HG03108 (cell line): Measurements from ENCODE around the gene NAPA.
A peak's percentile ranks its signal among the peaks of the same experiment; 100 is the strongest.
"Not testable (repeated sequence)": the region's sequence is repeated elsewhere in the genome, so short reads cannot be mapped to it uniquely, and the experiment has no call there.

Source experiments
- ATAC-seq: cut with Tn5 transposase; IDR thresholded peaks from one replicate; pipeline ENCODE4 v1.9.1; 2021; ENCODE audit warnings: moderate library complexity; ENCODE audit not compliant: unreplicated experiment

Gene NAPA

DNA sequence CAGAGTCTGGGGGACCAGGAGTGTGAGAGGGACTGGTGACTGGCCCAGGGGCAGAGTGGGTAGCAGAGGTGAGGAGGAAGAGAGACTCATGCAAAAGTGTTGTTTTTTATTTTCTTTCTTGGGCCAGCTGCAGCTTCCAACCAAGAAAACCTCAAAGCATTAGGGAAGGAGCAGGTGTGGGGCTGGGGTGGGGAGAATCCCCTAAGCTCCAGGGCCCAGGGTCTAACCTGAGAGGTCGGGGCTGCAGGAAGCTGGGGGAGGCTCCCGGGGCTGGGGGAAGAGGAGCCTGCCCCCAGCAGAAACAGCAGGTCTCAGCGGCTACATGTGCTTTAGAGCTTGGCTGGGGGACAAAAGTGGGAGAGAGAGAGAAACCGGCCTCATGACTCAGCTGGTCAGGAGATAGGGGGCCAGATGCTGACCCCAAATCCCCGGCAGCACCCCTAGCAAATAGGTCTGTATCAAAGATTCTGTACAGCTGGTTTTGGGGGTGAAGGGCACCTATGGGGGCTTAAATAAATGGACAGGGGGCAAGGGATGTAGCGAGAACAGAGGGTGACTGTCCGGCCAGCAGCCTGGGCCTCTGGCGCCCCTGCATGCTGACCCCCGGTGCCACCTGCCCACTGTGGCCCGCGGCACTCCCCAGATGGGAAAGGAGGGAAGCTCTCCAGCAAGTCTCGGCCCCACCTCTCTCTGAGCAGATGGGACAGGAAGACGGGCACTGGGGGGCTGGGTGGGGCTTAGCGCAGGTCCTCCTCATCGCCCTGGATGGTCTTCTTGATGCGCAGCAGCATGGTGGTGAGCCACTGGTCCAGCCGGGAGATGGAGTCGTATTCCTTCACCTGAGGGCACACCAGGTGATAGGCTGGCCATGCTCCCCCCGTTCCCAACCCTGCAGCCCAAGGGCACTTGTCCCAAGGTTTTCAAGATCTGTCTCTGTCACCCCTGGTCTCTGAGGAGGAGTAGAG is 27.0 kb downstream of the NAPA start:
- ATAC-seq, result no peak

DNA sequence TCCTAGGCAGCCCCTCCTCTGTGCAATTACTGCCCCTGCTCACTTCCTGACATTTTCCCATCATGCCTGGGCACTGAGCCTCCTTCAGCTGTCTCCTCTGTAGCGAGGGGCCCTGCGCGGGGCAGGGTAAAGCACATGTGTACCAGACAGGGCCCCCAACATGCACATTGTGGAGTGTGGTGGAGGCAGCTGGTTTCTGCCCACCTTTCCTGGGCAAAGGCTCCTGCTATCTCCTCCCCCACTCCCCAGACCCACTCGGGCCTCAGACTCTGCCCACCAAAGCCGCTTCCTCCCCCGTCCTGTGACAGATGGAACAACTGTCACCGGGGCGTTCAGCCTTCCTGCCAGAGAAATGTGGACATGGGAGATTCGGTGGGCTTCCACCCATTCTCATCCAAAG is 28.0 kb downstream of the NAPA start:
- ATAC-seq, result no peak

DNA sequence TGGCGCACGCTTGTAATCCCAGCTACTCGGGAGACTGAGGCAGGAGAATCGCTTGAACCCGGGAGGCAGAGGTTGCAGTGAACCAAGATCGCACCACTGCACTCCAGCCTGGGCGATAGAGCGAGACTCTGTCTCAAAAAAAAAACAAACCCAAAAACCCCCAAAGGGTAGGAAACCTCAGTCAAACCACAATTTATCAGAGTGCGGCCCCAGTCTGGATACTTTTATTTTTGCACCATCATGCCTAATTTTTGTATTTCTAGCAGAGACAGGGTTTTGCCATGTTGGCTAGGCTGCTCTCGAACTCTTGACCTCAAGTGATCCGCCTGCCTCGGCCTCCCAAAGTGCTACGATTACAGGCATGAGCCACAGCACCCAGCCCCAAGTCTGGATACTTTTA is 28.6 kb downstream of the NAPA start:
- ATAC-seq, result not testable (repeated sequence)

DNA sequence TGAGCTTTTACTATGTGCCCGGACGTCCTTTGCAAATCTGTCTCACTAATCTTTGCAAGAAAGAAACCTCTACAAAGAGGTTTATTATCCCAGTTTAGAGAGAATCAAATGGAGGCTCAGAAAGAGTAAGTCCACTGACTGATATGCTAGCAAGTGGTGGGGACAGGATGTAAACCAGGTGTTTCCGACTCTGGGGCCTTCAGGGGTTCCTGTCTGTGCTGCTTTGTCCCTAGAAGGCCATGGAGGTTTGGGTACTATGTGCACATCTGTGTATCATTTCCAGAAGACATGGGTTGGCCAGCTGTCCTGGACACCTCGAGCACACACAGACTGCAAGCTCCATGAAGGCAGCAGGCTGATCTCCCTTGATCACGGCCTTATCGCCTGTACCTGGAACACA is 29.7 kb downstream of the NAPA start:
- no peak for ATAC-seq

DNA sequence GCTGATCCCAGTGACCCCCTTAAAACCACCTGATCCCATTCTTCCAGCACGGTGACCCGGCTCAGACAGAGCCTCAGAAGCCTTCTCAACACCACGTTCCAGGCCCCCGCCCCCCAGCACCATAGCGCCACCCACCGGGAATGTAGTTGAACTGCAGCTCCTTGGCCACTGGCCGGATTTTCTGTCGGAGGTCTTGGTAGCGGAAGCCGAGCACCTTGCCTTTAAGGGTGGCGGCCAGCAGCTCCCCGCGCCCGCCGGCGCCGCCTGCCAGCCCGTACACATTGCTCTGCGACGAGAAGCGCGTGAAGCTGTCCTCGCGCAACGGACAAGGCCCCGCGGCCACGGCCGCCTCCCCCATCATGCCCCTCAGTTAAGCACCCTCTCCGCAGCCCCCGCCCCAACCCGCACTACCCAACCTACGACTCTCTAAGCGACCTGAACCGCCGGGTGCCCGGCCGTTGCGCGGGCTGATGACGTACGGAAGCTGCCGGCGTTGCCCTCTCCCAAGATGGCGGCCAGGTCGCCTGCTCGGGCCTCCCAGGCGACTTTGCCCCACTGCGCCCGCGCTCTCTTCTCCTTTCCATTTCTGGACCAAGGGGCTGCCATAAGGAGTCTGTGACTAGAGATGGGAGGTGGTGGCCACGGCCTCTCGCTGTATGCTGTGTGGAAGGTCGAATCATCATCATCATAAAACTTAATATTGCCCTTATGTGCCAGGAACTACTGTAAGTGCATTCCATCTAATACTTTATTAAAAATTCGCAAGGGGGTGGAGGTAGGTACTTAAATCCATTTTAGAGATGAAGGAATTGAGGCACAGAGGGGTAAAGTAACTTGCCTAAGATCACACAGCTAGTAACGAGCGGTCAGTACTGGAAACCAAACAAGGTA is 30.8 kb downstream of the NAPA start, which contains the start of gene KPTN:
TSS of gene KPTN (minus strand) at position 420 of the 891 bp plus-strand sequence. CDS start at position 361, 59 bp downstream.
- peak; percentile 54 for ATAC-seq

DNA sequence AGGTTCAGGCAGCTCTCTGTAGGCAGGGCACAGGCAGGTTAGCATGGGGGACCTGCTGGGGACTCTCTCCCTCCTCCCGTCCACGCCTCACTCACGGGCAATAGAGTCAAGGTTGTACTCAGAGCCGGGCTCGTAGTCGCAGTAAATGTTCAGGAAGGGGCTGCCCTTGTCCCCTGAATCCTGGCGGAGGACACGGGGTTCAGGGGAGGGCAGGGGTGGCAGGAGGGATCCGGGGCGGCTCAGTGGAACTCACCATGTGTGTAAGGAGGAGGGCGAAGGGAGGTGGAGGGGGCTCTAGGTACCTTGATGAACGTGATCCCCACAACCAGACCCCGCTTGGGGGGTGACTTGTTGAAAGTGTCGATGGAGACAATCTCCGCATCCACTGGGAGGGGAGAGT is 31.7 kb downstream of the NAPA start:
- ATAC-seq, result no peak

DNA sequence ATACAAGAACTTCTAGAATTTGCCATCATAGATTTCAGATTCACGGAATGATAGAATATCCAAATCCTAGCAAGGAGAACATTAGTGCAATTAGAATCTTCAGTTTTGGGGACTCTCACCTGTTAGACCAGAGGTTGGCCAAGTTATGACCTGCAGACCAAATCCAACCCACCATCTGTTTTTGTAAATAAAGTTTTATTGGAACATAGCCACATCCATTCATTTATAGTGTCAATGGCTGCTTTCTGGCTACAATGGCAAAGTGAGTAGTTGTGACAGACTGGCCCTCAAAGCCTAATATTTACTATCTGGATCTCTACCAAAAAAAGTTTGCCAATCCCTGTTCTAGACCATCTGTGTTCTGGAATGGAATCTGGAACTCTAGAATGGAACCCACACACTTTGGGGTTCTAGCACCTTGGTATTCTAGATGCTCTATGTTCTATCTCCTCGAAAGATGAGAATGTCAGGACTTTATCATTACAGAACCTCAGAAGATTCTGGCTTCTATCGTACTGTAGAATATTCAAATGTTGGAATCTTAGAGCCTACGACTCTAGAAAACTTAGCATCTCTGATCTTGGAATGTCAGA is 33.3 kb downstream of the NAPA start:
- no peak for ATAC-seq

DNA sequence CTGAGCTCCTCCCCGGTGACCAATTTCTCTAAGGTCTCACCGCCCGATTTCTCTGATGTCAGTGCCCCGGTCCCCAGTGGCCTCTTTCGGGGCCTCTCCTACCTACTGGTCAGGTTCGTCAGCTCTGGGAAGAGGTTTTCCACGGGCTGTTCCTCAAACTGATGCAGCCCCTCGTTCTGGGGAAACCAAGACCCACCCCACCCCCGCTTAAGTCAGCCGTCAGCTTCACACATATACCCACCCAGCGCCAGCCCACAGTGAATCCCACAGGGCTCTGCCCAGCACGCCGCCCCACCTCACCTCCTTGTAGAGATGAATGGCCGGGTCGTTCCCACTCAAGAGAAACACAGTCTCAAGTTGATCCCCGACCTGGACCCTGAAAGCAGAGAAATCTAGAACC is 34.2 kb downstream of the NAPA start:
- ATAC-seq, result no peak

DNA sequence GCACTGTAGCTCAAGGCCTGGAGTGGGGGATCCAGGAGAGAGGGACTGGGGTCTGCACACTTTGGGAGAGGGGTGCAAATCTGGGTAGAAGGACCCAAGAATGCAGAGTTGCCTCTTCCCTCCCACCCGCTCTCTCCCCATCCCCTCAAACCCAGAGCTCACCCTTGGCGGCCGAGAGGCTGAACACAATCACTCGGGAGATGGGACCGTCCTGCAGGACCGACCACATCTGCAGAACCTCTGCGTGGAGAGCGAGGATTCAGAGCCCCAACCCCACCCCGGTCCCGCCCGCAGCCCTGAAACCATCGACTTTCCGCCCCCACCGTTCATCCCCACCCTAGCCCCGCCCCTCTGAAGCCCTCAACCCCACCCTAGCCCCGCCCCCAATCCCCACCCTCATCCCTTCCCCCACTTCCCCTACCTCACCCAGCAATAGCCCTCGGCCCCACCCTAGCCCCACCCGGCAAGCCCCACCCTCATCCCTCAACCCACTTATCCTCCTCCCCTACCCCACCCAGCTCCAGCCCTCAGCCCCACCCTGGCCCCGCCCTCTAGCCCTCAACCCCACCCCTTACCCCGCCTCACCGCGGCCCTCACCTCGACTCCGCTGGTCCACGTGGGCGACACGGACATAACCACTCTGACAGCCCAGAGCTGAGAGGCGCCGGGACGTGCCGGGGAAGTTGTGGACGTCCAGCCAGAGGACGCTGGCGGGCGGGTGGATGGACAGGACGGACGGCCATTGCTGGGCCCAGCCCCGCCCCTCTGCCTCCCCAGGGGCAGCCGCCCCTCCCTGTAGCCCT is 35.0 kb downstream of the NAPA start:
- ATAC-seq, result no peak

DNA sequence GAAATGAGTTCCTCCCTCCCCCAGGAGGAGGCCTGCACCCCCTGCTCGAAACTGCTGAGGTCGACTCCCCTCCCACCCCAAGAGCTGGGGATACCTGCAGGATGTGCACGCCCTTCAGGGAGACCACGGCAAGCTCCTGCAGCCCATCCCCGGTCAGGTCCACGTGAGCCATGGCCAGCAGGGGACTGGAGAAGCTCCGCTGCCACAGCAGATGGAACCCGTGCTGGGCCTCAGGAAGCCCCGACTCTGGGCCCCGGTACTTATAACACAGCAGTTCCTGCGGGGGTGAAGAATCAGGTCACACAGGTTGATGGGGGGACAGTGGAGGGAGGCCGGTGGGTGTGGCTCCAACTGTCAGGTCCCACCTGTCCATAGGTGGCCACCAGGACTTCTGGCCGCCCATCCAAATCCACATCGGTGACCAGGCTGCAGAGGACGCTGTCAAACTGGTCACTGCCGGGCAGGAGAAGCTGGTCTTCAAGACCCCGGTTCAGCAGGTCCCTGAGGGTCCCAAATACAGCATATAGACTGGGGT is 38.4 kb downstream of the NAPA start:
- no peak for ATAC-seq

DNA sequence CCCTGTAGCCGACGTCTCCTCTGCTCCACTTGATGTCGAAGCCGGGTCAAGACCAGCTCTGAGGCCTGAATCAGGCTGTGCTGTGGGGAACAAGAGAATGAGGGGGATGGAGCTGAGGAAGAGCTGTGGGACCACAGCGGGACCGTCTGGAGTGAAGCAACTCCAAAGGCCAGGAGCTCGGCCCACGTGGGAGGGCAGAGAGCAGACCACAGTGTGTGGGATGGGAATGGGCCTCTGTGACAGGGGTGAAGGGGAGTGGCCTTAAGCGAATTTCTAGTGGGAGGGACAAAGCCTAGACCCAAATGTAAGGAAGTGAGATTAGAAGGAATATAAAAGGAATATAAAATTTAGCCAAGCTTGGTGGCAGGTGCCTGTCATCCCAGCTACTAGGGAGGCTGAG is 39.4 kb downstream of the NAPA start:
- ATAC-seq, result no peak

DNA sequence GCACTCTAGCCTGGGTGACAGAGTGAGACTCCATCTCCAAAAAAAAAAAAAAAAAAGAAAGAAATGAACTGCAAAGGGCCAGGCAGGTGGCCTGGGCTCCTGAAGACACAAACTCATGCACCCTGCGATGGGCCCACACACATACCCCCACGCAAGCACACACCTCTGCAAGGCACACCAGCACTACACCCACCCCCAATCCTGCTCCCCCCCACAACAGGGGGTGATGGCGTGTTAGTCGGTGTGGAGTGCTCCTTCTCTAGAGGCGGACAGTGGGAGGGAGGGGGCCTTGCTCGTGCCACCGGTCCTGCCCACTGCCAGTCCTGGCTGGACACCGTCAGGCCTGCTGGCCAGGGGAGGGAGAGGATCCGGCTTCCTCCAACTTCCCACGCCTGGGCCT is 41.5 kb downstream of the NAPA start:
- no peak for ATAC-seq

DNA sequence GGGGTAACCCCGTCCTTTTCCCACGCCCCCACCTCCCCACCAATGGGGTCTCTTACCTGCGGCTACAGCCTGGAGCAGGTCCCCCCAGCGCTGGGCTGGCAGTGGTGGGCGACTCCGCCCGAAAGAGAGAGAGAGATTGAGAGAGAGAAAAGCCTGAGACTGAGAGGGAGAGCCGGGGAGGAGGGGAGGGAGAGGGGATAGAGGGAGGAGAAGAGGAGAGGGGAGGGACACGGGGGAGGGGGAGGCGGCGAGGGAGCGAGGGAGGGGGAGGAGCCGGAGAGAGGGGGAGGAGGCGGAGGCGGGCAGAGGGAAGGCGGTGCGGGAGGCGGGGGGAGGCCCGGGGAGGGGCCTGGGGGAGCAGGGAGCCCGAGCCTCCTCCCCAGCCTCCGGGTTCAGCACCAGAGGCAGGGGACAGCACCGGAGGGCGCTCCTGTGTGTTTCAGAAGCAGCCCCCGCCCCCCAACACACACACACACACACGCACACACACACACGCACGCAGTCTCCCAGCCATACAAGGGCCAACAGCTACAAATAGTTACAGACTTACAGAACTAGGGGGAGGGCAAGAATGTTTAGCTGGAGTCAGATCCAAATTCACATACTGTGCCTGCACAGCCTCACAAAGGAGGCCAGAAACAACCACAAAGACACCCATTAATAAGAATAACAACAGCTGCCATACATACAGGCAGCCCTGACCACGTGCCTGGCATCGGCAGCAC is 43.0 kb downstream of the NAPA start, which contains the start of gene SLC8A2:
TSS of gene SLC8A2 (minus strand) at position 161 of the 725 bp plus-strand sequence. CDS start 5,490 bp downstream, outside the sequence.
- ATAC-seq, result no peak

DNA sequence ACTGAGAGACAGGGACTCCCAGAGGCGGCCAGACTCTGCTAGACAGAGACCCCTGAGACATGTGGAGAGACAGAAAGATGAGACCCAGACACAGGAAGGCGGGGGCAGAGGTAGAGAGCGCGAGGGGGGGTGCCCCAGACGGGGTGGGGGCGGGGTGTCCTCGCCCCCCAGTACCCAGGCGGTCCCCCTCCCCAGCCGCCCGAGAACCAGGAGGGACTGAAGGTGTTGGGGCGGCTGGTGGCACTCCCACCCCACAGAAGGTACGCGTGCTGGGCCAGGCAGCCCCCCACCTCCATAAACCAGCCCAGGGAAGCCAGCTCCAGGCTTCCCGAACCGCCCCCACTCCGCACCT is 43.5 kb downstream of the NAPA start:
- no peak for ATAC-seq

DNA sequence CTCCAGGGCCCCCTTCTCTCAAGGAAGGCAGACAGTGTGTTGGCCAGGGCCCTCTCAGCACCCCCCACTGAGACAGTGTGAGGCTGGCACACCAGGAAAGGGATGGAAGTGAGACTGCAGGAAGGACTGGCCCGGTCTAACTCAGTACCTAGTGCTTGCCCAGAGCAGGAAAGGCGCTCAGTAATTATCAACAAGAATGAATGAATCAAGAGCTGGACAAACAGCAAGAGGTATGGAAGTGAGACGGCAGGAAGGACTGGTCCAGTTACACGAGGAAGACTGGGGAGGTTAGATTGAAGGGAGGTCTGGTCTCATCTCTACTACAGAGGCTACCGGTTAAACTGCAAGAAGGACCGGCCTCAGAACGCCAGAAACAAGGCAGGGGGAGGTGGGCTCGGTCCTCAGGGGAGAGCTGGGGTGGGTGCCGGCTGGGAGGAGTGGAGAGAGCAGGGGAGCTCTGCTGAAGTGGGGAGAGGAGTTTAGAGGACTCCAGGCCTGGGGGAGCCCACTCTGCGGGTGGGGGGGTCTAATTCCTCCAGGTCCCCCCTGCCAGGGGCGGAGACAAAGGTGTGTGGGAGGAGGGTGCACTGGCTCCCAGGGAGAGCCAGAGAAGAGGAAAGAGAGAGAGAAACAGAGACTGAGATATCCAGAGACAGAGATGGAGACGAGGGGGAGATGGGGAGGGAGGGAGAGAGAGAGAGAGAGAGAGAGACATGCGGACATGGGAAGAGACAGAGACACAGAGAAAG is 44.2 kb downstream of the NAPA start:
- no peak for ATAC-seq

DNA sequence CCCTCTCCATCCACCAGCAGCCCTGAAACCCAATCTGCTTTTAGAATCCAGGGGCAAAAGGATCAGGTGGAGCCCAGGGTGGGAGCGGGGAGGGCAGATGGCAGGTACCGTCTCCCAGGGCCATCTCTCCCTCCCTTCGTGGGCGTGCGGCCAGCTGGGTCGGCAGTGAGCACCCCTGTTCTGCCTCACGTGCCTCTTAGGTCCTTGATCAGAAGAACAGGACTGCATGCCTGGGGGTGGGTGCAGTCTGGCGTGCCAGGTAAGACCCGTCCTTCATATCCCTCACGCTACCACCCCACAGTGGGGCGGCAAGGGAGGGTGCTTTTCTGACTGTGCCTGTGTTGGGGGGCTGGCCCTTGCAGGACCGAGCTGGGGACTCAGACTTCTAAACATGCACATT is 45.1 kb downstream of the NAPA start:
- ATAC-seq, result no peak

DNA sequence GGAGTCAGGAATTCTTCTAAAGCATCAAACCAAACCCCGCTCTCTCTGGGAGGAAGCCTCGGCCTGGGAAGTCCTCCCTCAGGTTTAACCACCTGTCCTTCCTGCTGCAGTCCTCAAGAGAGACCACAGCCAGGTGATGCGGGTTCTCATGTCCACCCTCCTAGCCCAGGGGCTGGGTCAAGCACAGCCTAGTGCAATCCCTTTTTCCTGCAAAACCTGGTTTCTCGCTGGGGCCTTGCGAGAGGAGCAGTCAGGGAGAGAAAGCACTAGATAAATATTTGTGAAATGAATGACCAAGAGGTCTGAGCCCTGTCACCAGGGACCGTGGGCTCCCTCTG is 45.5 kb downstream of the NAPA start:
- ATAC-seq, result no peak

DNA sequence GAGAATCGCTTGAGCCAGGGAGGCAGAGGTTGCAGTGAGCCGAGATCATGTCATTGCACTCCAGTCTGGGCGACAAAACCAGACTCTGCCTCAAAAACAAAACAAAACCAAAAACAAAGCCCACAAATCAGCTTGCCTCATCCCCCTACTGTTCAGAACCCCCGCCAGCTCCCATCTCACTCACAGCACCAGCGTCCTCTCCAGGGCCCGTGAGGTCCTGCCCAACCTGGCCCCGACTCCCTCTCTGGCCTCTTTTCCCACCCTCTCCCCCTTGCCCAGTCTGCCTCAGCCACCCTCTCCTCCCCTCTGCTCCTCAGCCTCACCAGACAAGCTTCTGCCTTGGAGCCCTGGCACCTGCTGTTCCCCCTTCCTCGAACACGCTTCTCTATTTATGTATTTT is 46.9 kb downstream of the NAPA start:
- ATAC-seq, result no peak

DNA sequence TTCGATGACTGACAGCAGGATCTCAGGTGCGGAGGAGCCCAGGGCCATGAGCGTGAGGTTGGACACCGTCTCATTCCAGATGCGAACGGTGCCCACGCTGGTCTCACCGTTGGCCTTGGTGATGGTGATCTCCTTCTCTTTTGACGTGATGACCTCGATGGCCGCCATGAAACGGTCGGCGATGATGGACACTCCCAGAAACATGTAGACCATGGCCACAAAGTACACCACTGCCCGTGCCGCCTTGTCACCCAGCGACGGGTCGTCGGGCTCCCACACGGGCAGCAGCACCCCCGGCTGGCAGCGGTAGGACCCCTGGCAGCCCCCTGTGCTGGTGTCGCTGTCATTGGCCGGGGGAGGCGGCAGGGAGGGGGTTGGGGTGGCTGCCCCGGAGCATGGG is 48.9 kb downstream of the NAPA start:
- no peak for ATAC-seq
